Spleen (tissue), 7 donors: ENCODE measurements around the gene CSF2RB.

ENCODE experiments used
- CTCF ChIP-seq, 11 experiments: fragments of 200-600 bp in 7 of 11; fragments of 450-650 bp in 4 of 11; sonication (generic) in 4 of 11; IDR thresholded peaks in 8 of 11; conservative IDR thresholded peaks in 3 of 11; 1 replicate in 7 of 11; 2 replicates in 4 of 11; pipeline versions ENCODE4 v1.4.0 to v1.8.0; 2016 to 2021; ENCODE audit warnings: antibody characterized with exemption in 11 of 11, inconsistent platforms in 4 of 11, mild to moderate bottlenecking in 1 of 11
- POLR2AphosphoS5 ChIP-seq, 3 donors: sonication (generic); formaldehyde crosslinking; IDR thresholded peaks; one replicate each; pipeline ENCODE4 v1.5.1; 2017; ENCODE audit warnings: antibody characterized with exemption in 3 of 3
- donor health status: DM: no; HTN: no; CAD: no; lungs with moderate emphysema.
- donor health status: DM: no; HTN: no; CAD: no.
- donor health status: DM: no; HTN: no; CAD: no.

- TF ChIP-seq POLR2AphosphoS5 (IDR thresholded peaks at IDR 0.05), result no peak
- no peak for TF ChIP-seq CTCF (IDR thresholded peaks at IDR 0.05 in 8 of 11, conservative IDR thresholded peaks at IDR 0.05 in 3 of 11)
These were observed 568 bp upstream of the CSF2RB start for GRCh38 chr22:36912694-36913426.
